ENCODE results near the gene IGFBP2. TPM values are rescaled to one million over a fixed set of nuclear protein-coding genes. Genes with fewer than 3 reads are reported as not detected.

The IGFBP2 gene
- total and polyA plus RNA-seq, 2 donors (not counting 1 experiment from before 2014, with no cell fraction given): not detected

DNA sequence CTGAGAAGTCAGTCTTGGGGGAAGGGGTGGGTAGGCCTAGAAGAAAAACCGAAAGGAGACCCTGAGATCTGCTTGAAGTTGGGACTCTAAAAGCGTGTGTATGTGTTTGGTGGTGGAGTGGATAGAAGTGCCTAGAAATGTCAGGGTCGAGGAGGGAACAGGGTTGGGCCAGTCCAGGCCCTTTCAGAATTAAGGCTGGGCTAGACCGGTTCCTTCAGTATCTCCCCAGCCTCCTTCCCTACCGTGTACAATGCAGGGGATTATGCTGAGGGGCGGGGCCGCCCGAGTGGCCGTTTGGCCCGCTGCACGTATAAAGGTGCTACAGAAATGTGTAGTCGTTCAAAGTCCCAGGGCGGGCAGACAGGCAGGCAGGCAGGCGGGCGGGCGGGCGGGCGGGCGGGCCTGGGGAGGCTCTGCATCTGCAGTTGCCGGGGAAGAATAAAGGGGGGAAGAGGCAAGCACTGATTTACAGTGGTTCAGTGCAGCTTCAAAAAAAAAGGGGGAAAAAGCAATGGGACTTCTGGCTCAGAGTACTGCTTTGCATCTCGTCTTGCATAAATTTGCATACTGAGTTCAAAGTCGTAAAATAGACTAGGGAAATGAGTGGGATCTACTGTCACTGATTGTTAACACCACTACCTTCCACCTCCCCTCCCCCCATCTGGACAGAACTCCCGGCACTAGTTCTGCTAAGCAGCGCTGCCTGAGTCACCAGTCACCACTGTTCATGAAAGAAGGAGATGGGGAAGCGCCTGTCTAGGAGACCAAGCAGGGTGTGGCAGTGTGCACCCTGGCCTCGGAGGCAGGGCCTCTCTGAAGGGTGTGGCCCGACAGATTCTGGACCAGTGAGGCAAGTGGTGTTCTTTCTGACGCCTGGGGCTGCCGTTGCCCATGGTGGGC lies 3.6 kb downstream of the IGFBP2 start:
- peaks cover 28% of the 10 kb centered on the region for H3K4me1 Mint-ChIP-seq
- H3K27me3 Mint-ChIP-seq: peaks cover 56% of the 10 kb centered on the region
- ATAC-seq (ENCODE audit: low read depth): no peak
- Histone ChIP-seq H3K9me3 (ENCODE audit: control extremely low read depth in 1 of 3, control insufficient read depth in 2 of 3, insufficient read depth in 1 of 3, low read length in 2 of 3) (peaks cover 0 to 3% (median 0%) of the 10 kb centered on the region in 3 donors), H2AFZ (ENCODE audit: insufficient read depth, low read depth, low read length, poor library complexity, severe bottlenecking) (no peak overlapping the region), H3K27ac (ENCODE audit: low read length in 2 of 2) (no peak overlapping the region), H3K36me3 (replicated peaks in 1 of 2; ENCODE audit: control extremely low read depth in 1 of 2, control insufficient read depth in 1 of 2, extremely low read depth in 1 of 2, insufficient read depth in 2 of 2, low read length in 1 of 2) (no peaks in the 10 kb centered on the region), H3K4me3 (ENCODE audit: control extremely low read depth in 1 of 5, extremely low read depth in 1 of 5, insufficient read depth in 1 of 5, low read depth in 2 of 5, low read length in 4 of 5) (no peak overlapping the region), H3K27me3 (replicated peaks in 1 of 4; ENCODE audit: control extremely low read depth in 1 of 4, control insufficient read depth in 3 of 4, insufficient read depth in 4 of 4, low read length in 3 of 4) (peaks cover 0 to 52% (median 26%) of the 10 kb centered on the region in 4 experiments), H4K20me1 (ENCODE audit: control insufficient read depth, insufficient read depth, low read length, poor library complexity, severe bottlenecking) (no peaks in the 10 kb centered on the region), H3K4me1 (ENCODE audit: control insufficient read depth in 2 of 2, insufficient read depth in 2 of 2, low read length in 2 of 2) (peaks cover 14 to 17% of the 10 kb centered on the region in 2 donors), H3K4me2 (replicated peaks; ENCODE audit: low read depth, low read length, poor library complexity, severe bottlenecking) (no peak overlapping the region), H3K9ac (ENCODE audit: low read length) (no peak overlapping the region), H3K79me2 (ENCODE audit: control insufficient read depth, insufficient read depth, low read length) (no peaks in the 10 kb centered on the region)
- ChIA-PET POLR2A (no interaction called here), CTCF (no interaction called here)
- H3K9me3 Mint-ChIP-seq (ENCODE audit: insufficient read depth): no peaks in the 10 kb centered on the region
- H3K4me3 Mint-ChIP-seq: no peak overlapping the region
- intact Hi-C loops (cut with micrococcal nuclease): no loop called here
- no peak overlapping the region for H3K27ac Mint-ChIP-seq
- DNase-seq: no peak
- 42% methylated on average over 12 of the region's 29 CpGs for WGBS (ENCODE audit: insufficient coverage)
- TF ChIP-seq, protein P1, sequence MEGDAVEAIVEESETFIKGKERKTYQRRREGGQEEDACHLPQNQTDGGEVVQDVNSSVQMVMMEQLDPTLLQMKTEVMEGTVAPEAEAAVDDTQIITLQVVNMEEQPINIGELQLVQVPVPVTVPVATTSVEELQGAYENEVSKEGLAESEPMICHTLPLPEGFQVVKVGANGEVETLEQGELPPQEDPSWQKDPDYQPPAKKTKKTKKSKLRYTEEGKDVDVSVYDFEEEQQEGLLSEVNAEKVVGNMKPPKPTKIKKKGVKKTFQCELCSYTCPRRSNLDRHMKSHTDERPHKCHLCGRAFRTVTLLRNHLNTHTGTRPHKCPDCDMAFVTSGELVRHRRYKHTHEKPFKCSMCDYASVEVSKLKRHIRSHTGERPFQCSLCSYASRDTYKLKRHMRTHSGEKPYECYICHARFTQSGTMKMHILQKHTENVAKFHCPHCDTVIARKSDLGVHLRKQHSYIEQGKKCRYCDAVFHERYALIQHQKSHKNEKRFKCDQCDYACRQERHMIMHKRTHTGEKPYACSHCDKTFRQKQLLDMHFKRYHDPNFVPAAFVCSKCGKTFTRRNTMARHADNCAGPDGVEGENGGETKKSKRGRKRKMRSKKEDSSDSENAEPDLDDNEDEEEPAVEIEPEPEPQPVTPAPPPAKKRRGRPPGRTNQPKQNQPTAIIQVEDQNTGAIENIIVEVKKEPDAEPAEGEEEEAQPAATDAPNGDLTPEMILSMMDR (IDR thresholded peaks at IDR 0.05): no peak
- TF ChIP-seq EZH2 (IDR thresholded peaks at IDR 0.05; ENCODE audit: borderline replicate concordance, insufficient read depth, low read depth, low read length, poor library complexity, severe bottlenecking): no peak

DNA sequence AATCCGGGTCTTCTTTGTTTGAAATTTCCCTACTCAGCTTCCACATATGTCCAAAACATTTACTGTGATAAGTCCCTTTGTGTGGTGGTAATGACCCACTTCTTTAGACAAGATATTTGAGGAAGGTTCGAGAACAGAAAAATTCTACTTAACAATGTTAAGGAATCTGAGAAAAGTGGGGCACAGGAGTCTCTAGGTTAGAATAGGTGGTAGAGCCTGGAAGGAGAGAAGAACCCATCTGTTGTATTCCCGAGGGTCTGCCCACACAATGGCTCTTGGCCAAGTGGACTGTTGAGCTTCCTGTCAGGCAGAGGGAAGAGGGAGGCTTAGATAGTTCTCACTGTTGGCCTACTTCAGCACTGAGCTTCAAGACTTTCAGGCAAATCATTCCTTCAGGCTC lies 4.3 kb downstream of the IGFBP2 start:
- H4K20me1 ChIP-seq (ENCODE audit: control insufficient read depth, insufficient read depth, low read length, poor library complexity, severe bottlenecking): no peaks in the 10 kb centered on the region
- H3K4me1 ChIP-seq (ENCODE audit: control insufficient read depth in 2 of 2, insufficient read depth in 2 of 2, low read length in 2 of 2): peaks cover 14 to 17% of the 10 kb centered on the region in 2 donors
- no peak overlapping the region for H3K4me3 ChIP-seq (ENCODE audit: control extremely low read depth in 1 of 5, extremely low read depth in 1 of 5, insufficient read depth in 1 of 5, low read depth in 2 of 5, low read length in 4 of 5)
- peaks cover 0 to 46% (median 22%) of the 10 kb centered on the region in 4 experiments for H3K27me3 ChIP-seq (replicated peaks in 1 of 4; ENCODE audit: control extremely low read depth in 1 of 4, control insufficient read depth in 3 of 4, insufficient read depth in 4 of 4, low read length in 3 of 4)
- no peak for TF ChIP-seq EZH2 (IDR thresholded peaks at IDR 0.05; ENCODE audit: borderline replicate concordance, insufficient read depth, low read depth, low read length, poor library complexity, severe bottlenecking)
- H3K27ac ChIP-seq (ENCODE audit: low read length in 2 of 2): no peak overlapping the region
- ChIA-PET POLR2A (no interaction called here), CTCF (no interaction called here)
- H3K4me1 Mint-ChIP-seq: peaks cover 27% of the 10 kb centered on the region
- H3K79me2 ChIP-seq (ENCODE audit: control insufficient read depth, insufficient read depth, low read length): no peaks in the 10 kb centered on the region
- intact Hi-C loops (cut with micrococcal nuclease): no loop called here
- H3K9me3 Mint-ChIP-seq (ENCODE audit: insufficient read depth): no peaks in the 10 kb centered on the region
- WGBS (ENCODE audit: insufficient coverage): 29% methylated on average over 1 of the region's 3 CpGs
- ATAC-seq (ENCODE audit: low read depth) (no peak), DNase-seq (no peak)
- H3K27me3 Mint-ChIP-seq: peaks cover 50% of the 10 kb centered on the region
- no peak overlapping the region for H3K4me2 ChIP-seq (replicated peaks; ENCODE audit: low read depth, low read length, poor library complexity, severe bottlenecking)
- no peaks in the 10 kb centered on the region for H3K36me3 ChIP-seq (replicated peaks in 1 of 2; ENCODE audit: control extremely low read depth in 1 of 2, control insufficient read depth in 1 of 2, extremely low read depth in 1 of 2, insufficient read depth in 2 of 2, low read length in 1 of 2)
- no peak overlapping the region for H3K27ac Mint-ChIP-seq
- no peak overlapping the region for H2AFZ ChIP-seq (ENCODE audit: insufficient read depth, low read depth, low read length, poor library complexity, severe bottlenecking)
- no peak overlapping the region for H3K4me3 Mint-ChIP-seq
- H3K9me3 ChIP-seq (ENCODE audit: control extremely low read depth in 1 of 3, control insufficient read depth in 2 of 3, insufficient read depth in 1 of 3, low read length in 2 of 3): peaks cover 0 to 3% (median 0%) of the 10 kb centered on the region in 3 donors
- no peak overlapping the region for H3K9ac ChIP-seq (ENCODE audit: low read length)
